ENCODE measurements around the gene NR1I3.
"Not testable (repeated sequence)": the region's sequence is repeated elsewhere in the genome, so short reads cannot be mapped to it uniquely, and the experiment has no call there.

The NR1I3 gene

DNA sequence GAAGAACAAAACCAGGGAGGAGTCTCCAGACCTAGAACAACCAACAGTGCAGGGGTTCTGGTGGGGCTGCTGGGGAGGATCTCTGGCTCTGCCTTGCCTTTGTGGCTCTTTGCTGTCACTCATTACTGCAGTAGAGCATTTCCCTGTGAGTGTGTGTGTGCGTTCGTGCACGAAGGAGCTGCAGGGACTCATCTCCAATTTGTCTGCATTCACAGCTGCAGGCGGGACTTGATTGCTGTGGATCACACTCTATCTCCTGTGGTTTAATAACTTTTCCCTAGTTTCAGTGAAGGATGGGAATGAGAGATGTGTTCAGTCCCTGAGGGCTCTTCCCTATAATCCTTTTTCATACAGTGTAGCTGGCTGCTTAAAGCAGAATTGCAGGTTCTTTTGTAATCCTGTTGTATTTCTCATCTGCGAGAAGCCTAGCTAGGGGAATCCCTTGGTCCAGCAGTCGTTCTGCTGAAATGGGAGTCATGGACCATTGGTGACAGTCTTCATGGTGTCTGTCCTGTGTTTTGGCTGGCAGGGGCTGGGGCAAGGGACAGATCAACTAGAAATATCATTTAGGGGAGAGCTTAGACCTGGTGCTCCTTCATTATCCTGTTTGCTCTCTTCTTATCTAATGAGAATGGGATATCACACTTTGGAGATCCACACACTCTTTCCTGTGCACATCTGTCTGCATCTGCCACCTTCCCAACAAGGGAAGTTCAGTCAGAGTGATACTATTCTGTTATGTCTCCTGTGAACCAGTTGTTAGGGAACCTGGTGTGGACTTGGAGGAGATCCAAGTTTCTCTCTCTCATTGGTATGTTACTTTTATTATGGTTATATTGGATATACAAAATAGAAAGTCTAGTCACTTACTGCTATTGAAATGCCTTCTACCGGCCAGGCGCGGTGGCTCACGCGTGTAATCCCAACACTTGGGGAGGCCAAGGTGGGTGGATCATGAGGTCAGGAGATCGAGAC is 23.5 kb upstream of the NR1I3 start:
- Histone ChIP-seq H3K79me2 (ENCODE audit: control insufficient read depth, insufficient read depth, low read length, unreplicated experiment) (no peaks in the 10 kb centered on the region), H3K4me3 (ENCODE audit: low read depth, low read length) (no peak overlapping the region), H3K4me1 (ENCODE audit: control insufficient read depth, insufficient read depth, low read length, unreplicated experiment) (peaks cover 18% of the 10 kb centered on the region), H3K27me3 (ENCODE audit: insufficient read depth, low read length) (peaks cover 50% of the 10 kb centered on the region), H3K27ac (ENCODE audit: low read depth, low read length) (no peak overlapping the region), H2AFZ (ENCODE audit: low read length, unreplicated experiment) (no peak overlapping the region), H3K36me3 (ENCODE audit: insufficient read depth, low read length) (no peaks in the 10 kb centered on the region)

DNA sequence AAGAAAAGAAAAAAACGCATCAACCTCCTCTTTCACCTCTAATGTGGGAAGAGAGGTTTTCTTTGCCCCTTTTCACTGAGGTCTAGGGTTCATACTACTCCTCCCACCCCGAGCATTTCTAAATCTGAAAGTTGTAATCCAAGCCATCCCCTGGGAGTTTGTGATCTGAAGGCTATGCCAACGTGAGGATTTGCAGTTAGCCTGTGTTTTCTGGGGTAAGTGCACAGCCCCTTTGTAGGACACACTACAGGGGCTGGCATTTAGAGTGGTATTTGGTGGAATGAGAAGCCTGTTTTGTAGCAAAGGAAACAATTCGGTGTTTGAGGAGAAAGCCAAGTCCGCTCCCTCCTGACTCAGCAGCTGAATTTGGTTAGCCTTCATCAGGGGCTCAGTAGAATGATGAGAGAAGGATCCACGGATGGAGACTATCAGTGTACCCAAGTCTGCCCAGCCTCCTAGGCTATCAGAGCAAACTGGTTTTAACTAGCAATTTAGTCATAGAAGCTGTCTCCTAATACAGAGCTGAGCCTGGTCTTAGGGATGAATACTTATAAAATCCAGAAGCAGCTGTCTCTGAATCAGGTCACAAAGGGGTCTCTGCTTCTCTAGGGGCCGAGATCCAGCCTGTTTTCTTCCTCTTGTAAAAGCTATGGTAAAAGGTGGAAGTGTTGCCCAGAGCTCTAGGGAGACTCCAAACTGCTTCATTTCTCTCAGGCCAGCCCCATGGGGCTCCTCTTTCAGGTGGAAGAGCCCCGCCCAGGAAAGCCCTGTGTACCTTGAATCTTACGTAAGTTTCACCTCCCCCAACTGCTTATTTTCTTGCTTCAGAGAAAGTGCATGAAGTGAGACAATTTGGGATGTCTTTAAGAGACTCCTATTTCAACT is 22.6 kb upstream of the NR1I3 start:
- no peak overlapping the region for H2AFZ ChIP-seq (ENCODE audit: low read length, unreplicated experiment)
- peaks cover 50% of the 10 kb centered on the region for H3K27me3 ChIP-seq (ENCODE audit: insufficient read depth, low read length)
- no peaks in the 10 kb centered on the region for H3K79me2 ChIP-seq (ENCODE audit: control insufficient read depth, insufficient read depth, low read length, unreplicated experiment)
- H3K4me3 ChIP-seq (ENCODE audit: low read depth, low read length), result no peak overlapping the region
- no peak overlapping the region for H3K27ac ChIP-seq (ENCODE audit: low read depth, low read length)
- no peaks in the 10 kb centered on the region for H3K36me3 ChIP-seq (ENCODE audit: insufficient read depth, low read length)
- H3K4me1 ChIP-seq (ENCODE audit: control insufficient read depth, insufficient read depth, low read length, unreplicated experiment), result peaks cover 13% of the 10 kb centered on the region

- Histone ChIP-seq H3K27me3 (ENCODE audit: insufficient read depth, low read length) (peaks cover 50% of the 10 kb centered on the region), H3K27ac (ENCODE audit: low read depth, low read length) (no peak overlapping the region), H3K4me1 (ENCODE audit: control insufficient read depth, insufficient read depth, low read length, unreplicated experiment) (peaks cover 13% of the 10 kb centered on the region), H2AFZ (ENCODE audit: low read length, unreplicated experiment) (no peak overlapping the region), H3K36me3 (ENCODE audit: insufficient read depth, low read length) (no peaks in the 10 kb centered on the region), H3K4me3 (ENCODE audit: low read depth, low read length) (no peak overlapping the region), H3K79me2 (ENCODE audit: control insufficient read depth, insufficient read depth, low read length, unreplicated experiment) (no peaks in the 10 kb centered on the region)
These were observed 21.8 kb upstream of the NR1I3 start for GRCh38 chr1:161259765-161260164.

DNA sequence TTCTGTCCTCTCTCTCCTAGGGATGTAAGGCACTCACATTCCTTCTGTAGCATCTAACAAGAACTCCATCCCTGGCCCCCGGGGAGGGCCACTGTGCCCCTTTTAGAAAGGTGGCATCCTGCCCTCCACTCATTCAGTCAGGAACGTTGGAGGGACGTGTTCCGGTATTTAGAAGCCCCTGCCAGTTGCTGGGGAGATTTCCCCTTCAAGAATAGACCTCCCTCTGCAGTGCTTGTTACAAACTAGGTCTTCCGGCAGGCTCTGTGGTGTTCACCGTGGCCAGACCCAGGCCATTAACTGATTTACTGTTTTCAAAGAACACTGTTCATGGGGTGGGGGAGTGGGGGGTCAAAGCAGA is 21.3 kb upstream of the NR1I3 start:
- Histone ChIP-seq H3K27me3 (ENCODE audit: insufficient read depth, low read length) (peaks cover 50% of the 10 kb centered on the region), H3K36me3 (ENCODE audit: insufficient read depth, low read length) (no peaks in the 10 kb centered on the region), H3K27ac (ENCODE audit: low read depth, low read length) (no peak overlapping the region), H3K4me3 (ENCODE audit: low read depth, low read length) (peak overlapping the region; percentile 70), H3K79me2 (ENCODE audit: control insufficient read depth, insufficient read depth, low read length, unreplicated experiment) (no peaks in the 10 kb centered on the region), H3K4me1 (ENCODE audit: control insufficient read depth, insufficient read depth, low read length, unreplicated experiment) (peaks cover 13% of the 10 kb centered on the region), H2AFZ (ENCODE audit: low read length, unreplicated experiment) (no peak overlapping the region)

- Histone ChIP-seq H3K27ac (ENCODE audit: low read depth, low read length) (no peak within 1 kb of the TSS), H2AFZ (ENCODE audit: low read length, unreplicated experiment) (peak within 1 kb of the TSS; percentile 64), H3K36me3 (ENCODE audit: insufficient read depth, low read length) (no peaks in the 10 kb centered on the region), H3K4me1 (ENCODE audit: control insufficient read depth, insufficient read depth, low read length, unreplicated experiment) (peaks cover 13% of the 10 kb centered on the region), H3K4me3 (ENCODE audit: low read depth, low read length) (peak within 1 kb of the TSS; percentile 70), H3K27me3 (ENCODE audit: insufficient read depth, low read length) (peaks cover 50% of the 10 kb centered on the region), H3K79me2 (ENCODE audit: control insufficient read depth, insufficient read depth, low read length, unreplicated experiment) (no peaks in the 10 kb centered on the region)
These were observed 20.7 kb upstream of the NR1I3 start, which contains the start of gene PCP4L1 for GRCh38 chr1:161258439-161259344. Gene PCP4L1 (plus strand): TSS chr1:161258745. CDS start chr1:161258975, 230 bp downstream.

- Histone ChIP-seq H3K27me3 (ENCODE audit: insufficient read depth, low read length) (peaks cover 50% of the 10 kb centered on the region), H3K4me1 (ENCODE audit: control insufficient read depth, insufficient read depth, low read length, unreplicated experiment) (peaks cover 13% of the 10 kb centered on the region)
- H3K4me3 ChIP-seq (ENCODE audit: low read depth, low read length); H3K27ac ChIP-seq (ENCODE audit: low read depth, low read length); H2AFZ ChIP-seq (ENCODE audit: low read length, unreplicated experiment); H3K79me2 ChIP-seq (ENCODE audit: control insufficient read depth, insufficient read depth, low read length, unreplicated experiment); H3K36me3 ChIP-seq (ENCODE audit: insufficient read depth, low read length): not testable (repeated sequence)
These were observed 19.1 kb upstream of the NR1I3 start for GRCh38 chr1:161257109-161257508.

DNA sequence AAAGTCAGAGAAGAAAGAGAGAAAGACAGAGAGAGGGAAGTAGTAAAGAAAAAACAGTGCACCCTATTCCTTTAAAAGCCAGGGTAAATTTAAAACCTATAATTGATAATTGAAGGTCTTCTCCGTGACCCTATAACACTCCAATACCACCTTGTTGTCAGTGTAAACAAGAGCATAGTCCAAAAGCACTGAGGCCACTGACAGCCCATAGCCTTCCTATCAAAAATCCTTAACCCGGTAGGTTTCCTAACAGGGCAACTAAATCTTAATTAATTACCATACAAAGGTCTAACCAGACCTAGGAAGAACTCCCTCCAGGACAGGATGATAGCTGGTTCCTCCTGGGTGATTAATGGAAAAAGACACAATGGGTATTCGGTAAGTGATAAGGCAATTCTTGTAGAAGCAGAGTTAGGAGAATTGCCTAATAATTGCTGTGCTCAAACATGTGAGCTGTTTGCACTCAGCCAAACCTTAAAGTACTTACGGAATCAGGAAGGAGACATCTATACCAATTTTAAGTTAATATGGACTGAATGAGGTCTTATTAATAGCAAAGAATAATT is 18.0 kb upstream of the NR1I3 start:
- not testable (repeated sequence) for H3K4me1 ChIP-seq (ENCODE audit: control insufficient read depth, insufficient read depth, low read length, unreplicated experiment); H3K4me3 ChIP-seq (ENCODE audit: low read depth, low read length); H3K27ac ChIP-seq (ENCODE audit: low read depth, low read length); H3K36me3 ChIP-seq (ENCODE audit: insufficient read depth, low read length); H2AFZ ChIP-seq (ENCODE audit: low read length, unreplicated experiment); H3K79me2 ChIP-seq (ENCODE audit: control insufficient read depth, insufficient read depth, low read length, unreplicated experiment)
- H3K27me3 ChIP-seq (ENCODE audit: insufficient read depth, low read length), result peaks cover 40% of the 10 kb centered on the region

DNA sequence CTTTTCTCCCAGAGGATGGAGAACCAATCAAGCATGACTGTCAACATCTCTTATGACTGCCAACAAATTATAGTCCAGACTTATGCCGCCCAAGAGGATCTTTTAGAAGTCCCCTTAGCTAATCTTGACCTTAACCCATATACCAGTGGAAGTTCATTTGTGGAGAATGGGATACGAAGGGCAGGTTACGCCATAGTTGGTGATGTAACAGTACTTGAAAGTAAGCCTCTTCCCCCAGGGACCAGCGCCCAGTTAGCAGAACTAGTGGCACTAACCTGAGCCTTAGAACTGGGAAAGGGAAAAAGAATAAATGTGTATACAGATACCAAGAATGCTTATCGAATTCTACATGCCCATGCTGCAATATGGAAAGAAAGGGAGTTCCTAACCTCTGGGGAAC is 17.3 kb upstream of the NR1I3 start:
- H3K27ac ChIP-seq (ENCODE audit: low read depth, low read length); H3K79me2 ChIP-seq (ENCODE audit: control insufficient read depth, insufficient read depth, low read length, unreplicated experiment); H2AFZ ChIP-seq (ENCODE audit: low read length, unreplicated experiment); H3K36me3 ChIP-seq (ENCODE audit: insufficient read depth, low read length); H3K4me1 ChIP-seq (ENCODE audit: control insufficient read depth, insufficient read depth, low read length, unreplicated experiment); H3K4me3 ChIP-seq (ENCODE audit: low read depth, low read length): not testable (repeated sequence)
- peaks cover 33% of the 10 kb centered on the region for H3K27me3 ChIP-seq (ENCODE audit: insufficient read depth, low read length)

DNA sequence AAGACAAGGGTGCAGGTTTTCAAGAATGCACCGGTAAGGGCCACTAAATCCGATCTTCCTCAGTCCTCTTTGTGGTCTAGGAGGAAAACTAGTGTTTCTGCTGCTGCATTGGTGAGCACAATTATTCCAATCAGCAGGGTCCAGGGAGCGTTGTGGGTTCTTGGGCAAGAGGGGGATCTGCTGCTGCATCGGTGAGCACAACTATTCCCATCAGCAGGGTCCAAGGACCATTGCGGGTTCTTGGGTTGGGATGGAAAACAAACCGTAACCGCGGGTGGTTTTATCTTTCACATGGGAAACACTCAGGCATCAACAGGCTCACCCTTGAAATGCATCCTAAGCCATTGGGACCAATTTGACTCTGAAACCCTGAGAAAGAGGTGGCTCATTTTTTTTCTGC is 13.6 kb upstream of the NR1I3 start:
- Histone ChIP-seq H3K27me3 (ENCODE audit: insufficient read depth, low read length) (no peaks in the 10 kb centered on the region), H3K36me3 (ENCODE audit: insufficient read depth, low read length) (no peaks in the 10 kb centered on the region), H3K79me2 (ENCODE audit: control insufficient read depth, insufficient read depth, low read length, unreplicated experiment) (no peaks in the 10 kb centered on the region), H3K27ac (ENCODE audit: low read depth, low read length) (no peak overlapping the region), H2AFZ (ENCODE audit: low read length, unreplicated experiment) (no peak overlapping the region), H3K4me3 (ENCODE audit: low read depth, low read length) (no peak overlapping the region), H3K4me1 (ENCODE audit: control insufficient read depth, insufficient read depth, low read length, unreplicated experiment) (no peaks in the 10 kb centered on the region)

GRCh38 chr1:161250829-161251228 is 12.8 kb upstream of the NR1I3 start:
- Histone ChIP-seq H3K79me2 (ENCODE audit: control insufficient read depth, insufficient read depth, low read length, unreplicated experiment) (no peaks in the 10 kb centered on the region), H3K36me3 (ENCODE audit: insufficient read depth, low read length) (no peaks in the 10 kb centered on the region), H3K4me3 (ENCODE audit: low read depth, low read length) (no peak overlapping the region), H2AFZ (ENCODE audit: low read length, unreplicated experiment) (no peak overlapping the region), H3K27me3 (ENCODE audit: insufficient read depth, low read length) (no peaks in the 10 kb centered on the region), H3K4me1 (ENCODE audit: control insufficient read depth, insufficient read depth, low read length, unreplicated experiment) (no peaks in the 10 kb centered on the region), H3K27ac (ENCODE audit: low read depth, low read length) (no peak overlapping the region)

Data from ACC112 (cell line).